Measurements from ENCODE around the gene RAB17. TPM values are rescaled to one million over a fixed set of nuclear protein-coding genes. Genes with fewer than 3 reads are reported as not detected.

Gene RAB17
- total and polyA plus RNA-seq, 2 of the 8 experiments (the other 6 are each of a cell fraction or from before 2014, with no cell fraction given), result 42.6 to 83.4 TPM

DNA sequence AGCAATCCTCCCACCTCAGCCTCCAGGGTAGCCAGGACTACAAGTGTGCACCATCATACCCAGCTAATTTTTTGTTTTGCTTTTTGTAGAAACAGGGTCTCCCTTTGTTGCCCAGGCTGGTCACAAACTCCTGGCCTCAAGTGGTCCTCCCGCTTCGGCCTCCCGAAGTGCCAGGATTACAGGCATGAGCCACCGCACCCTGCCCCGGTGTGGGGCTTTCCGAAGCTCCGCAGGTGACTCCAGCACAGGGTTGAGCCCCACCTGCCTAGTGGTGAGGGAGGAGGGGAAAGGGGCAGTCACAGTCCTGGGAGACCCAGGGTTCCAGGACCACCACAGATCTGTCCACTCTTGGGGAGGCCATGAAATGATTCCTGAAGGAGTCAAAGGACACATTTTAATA lies 19.0 kb downstream of the RAB17 start (continued):
- TF ChIP-seq, protein P1, sequence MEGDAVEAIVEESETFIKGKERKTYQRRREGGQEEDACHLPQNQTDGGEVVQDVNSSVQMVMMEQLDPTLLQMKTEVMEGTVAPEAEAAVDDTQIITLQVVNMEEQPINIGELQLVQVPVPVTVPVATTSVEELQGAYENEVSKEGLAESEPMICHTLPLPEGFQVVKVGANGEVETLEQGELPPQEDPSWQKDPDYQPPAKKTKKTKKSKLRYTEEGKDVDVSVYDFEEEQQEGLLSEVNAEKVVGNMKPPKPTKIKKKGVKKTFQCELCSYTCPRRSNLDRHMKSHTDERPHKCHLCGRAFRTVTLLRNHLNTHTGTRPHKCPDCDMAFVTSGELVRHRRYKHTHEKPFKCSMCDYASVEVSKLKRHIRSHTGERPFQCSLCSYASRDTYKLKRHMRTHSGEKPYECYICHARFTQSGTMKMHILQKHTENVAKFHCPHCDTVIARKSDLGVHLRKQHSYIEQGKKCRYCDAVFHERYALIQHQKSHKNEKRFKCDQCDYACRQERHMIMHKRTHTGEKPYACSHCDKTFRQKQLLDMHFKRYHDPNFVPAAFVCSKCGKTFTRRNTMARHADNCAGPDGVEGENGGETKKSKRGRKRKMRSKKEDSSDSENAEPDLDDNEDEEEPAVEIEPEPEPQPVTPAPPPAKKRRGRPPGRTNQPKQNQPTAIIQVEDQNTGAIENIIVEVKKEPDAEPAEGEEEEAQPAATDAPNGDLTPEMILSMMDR (IDR thresholded peaks at IDR 0.05; ENCODE audit: control extremely low read depth in 1 of 3, insufficient read depth in 1 of 3, low read depth in 1 of 3, low read length in 3 of 3), result no peak

Data from H1 (cell line).